ENCODE measurements around the gene EMD.
A peak's percentile ranks its signal among the peaks of the same experiment; 100 is the strongest.

EMD gene

GRCh38 chrX:154362085-154362742 lies 16.9 kb upstream of the EMD start:
- Histone ChIP-seq H3K4me1 (ENCODE audit: insufficient read depth, low read length) (no peaks in the 10 kb centered on the region), H3K9ac (ENCODE audit: low read depth, low read length) (no peak overlapping the region), H3K36me3 (ENCODE audit: insufficient read depth, low read length) (peaks cover 68% of the 10 kb centered on the region), H3K9me3 (ENCODE audit: control insufficient read depth, insufficient read depth, low read length) (no peaks in the 10 kb centered on the region)

- Histone ChIP-seq H3K4me1 (ENCODE audit: insufficient read depth, low read length) (peaks cover 4% of the 10 kb centered on the region; the same call in 1 of the 2 replicates), H3K9me3 (ENCODE audit: control insufficient read depth, insufficient read depth, low read length) (no peaks in the 10 kb centered on the region), H3K36me3 (ENCODE audit: insufficient read depth, low read length) (peaks cover 67% of the 10 kb centered on the region), H3K9ac (ENCODE audit: low read depth, low read length) (no peak overlapping the region)
These were observed 15.2 kb upstream of the EMD start for GRCh38 chrX:154363706-154364439.

- no peaks in the 10 kb centered on the region for H3K9me3 ChIP-seq (ENCODE audit: control insufficient read depth, insufficient read depth, low read length)
- peaks cover 55% of the 10 kb centered on the region for H3K36me3 ChIP-seq (ENCODE audit: insufficient read depth, low read length)
- H3K9ac ChIP-seq (ENCODE audit: low read depth, low read length) = no peak overlapping the region
- peaks cover 4% of the 10 kb centered on the region; the same call in 1 of the 2 replicates for H3K4me1 ChIP-seq (ENCODE audit: insufficient read depth, low read length)
These were observed 14.0 kb upstream of the EMD start for GRCh38 chrX:154365052-154365600.

- Histone ChIP-seq H3K9me3 (ENCODE audit: control insufficient read depth, insufficient read depth, low read length) (no peaks in the 10 kb centered on the region), H3K4me1 (ENCODE audit: insufficient read depth, low read length) (peaks cover 4% of the 10 kb centered on the region; the same call in 1 of the 2 replicates), H3K9ac (ENCODE audit: low read depth, low read length) (no peak overlapping the region), H3K36me3 (ENCODE audit: insufficient read depth, low read length) (peaks cover 48% of the 10 kb centered on the region)
These were observed 13.0 kb upstream of the EMD start for GRCh38 chrX:154365997-154366665.

- peaks cover 4% of the 10 kb centered on the region; the same call in 1 of the 2 replicates for H3K4me1 ChIP-seq (ENCODE audit: insufficient read depth, low read length)
- no peaks in the 10 kb centered on the region for H3K9me3 ChIP-seq (ENCODE audit: control insufficient read depth, insufficient read depth, low read length)
- H3K9ac ChIP-seq (ENCODE audit: low read depth, low read length) = no peak overlapping the region
- H3K36me3 ChIP-seq (ENCODE audit: insufficient read depth, low read length) = peaks cover 43% of the 10 kb centered on the region
These were observed 12.4 kb upstream of the EMD start for GRCh38 chrX:154366666-154367055.

GRCh38 chrX:154367474-154368308 lies 11.4 kb upstream of the EMD start:
- Histone ChIP-seq H3K4me1 (ENCODE audit: insufficient read depth, low read length) (peaks cover 8% of the 10 kb centered on the region; the same call in 1 of the 2 replicates), H3K9me3 (ENCODE audit: control insufficient read depth, insufficient read depth, low read length) (no peaks in the 10 kb centered on the region), H3K9ac (ENCODE audit: low read depth, low read length) (no peak overlapping the region), H3K36me3 (ENCODE audit: insufficient read depth, low read length) (peaks cover 34% of the 10 kb centered on the region)

- H3K9ac ChIP-seq (ENCODE audit: low read depth, low read length) = peak overlapping the region; percentile 84
These were observed 10.3 kb upstream of the EMD start for GRCh38 chrX:154368630-154369448.

GRCh38 chrX:154369449-154370299 lies 9.4 kb upstream of the EMD start:
- H3K4me1 ChIP-seq (ENCODE audit: insufficient read depth, low read length) = peaks cover 13% of the 10 kb centered on the region; the same call in 1 of the 2 replicates
- peak overlapping the region; percentile 99 for H3K9ac ChIP-seq (ENCODE audit: low read depth, low read length)
- no peaks in the 10 kb centered on the region for H3K9me3 ChIP-seq (ENCODE audit: control insufficient read depth, insufficient read depth, low read length)
- H3K36me3 ChIP-seq (ENCODE audit: insufficient read depth, low read length) = peaks cover 25% of the 10 kb centered on the region

More at GRCh38 chrX:154368630-154369448, 10.3 kb upstream of the EMD start:
- Histone ChIP-seq H3K36me3 (ENCODE audit: insufficient read depth, low read length) (peaks cover 28% of the 10 kb centered on the region), H3K4me1 (ENCODE audit: insufficient read depth, low read length) (peaks cover 13% of the 10 kb centered on the region; the same call in 1 of the 2 replicates), H3K9me3 (ENCODE audit: control insufficient read depth, insufficient read depth, low read length) (no peaks in the 10 kb centered on the region)

GRCh38 chrX:154370300-154371016 lies 8.6 kb upstream of the EMD start:
- Histone ChIP-seq H3K4me1 (ENCODE audit: insufficient read depth, low read length) (peaks cover 13% of the 10 kb centered on the region; the same call in 1 of the 2 replicates), H3K36me3 (ENCODE audit: insufficient read depth, low read length) (peaks cover 25% of the 10 kb centered on the region), H3K9me3 (ENCODE audit: control insufficient read depth, insufficient read depth, low read length) (no peaks in the 10 kb centered on the region), H3K9ac (ENCODE audit: low read depth, low read length) (peak overlapping the region; percentile 99)

GRCh38 chrX:154371017-154371788 lies 7.9 kb upstream of the EMD start:
- no peaks in the 10 kb centered on the region for H3K9me3 ChIP-seq (ENCODE audit: control insufficient read depth, insufficient read depth, low read length)
- H3K9ac ChIP-seq (ENCODE audit: low read depth, low read length) = peak overlapping the region; percentile 99
- H3K36me3 ChIP-seq (ENCODE audit: insufficient read depth, low read length) = peaks cover 21% of the 10 kb centered on the region
- peaks cover 13% of the 10 kb centered on the region; the same call in 1 of the 2 replicates for H3K4me1 ChIP-seq (ENCODE audit: insufficient read depth, low read length)

GRCh38 chrX:154371789-154372300 lies 7.2 kb upstream of the EMD start:
- H3K36me3 ChIP-seq (ENCODE audit: insufficient read depth, low read length) = peaks cover 15% of the 10 kb centered on the region

More at GRCh38 chrX:154371789-154372300, 7.2 kb upstream of the EMD start:
- peak overlapping the region; percentile 61 for H3K9ac ChIP-seq (ENCODE audit: low read depth, low read length)
- peaks cover 13% of the 10 kb centered on the region; the same call in 1 of the 2 replicates for H3K4me1 ChIP-seq (ENCODE audit: insufficient read depth, low read length)
- no peaks in the 10 kb centered on the region for H3K9me3 ChIP-seq (ENCODE audit: control insufficient read depth, insufficient read depth, low read length)

All from ES-I3 (cell line).